HL-60 (cell line): ENCODE data around the gene OSBPL2.

Experiments
- DNase-seq, 2 experiments: peaks; one replicate each; pipeline ENCODE4 v3.0.0-alpha.2; 2010 to 2020; ENCODE audit warnings: low read depth in 1 of 2, low spot score in 1 of 2
- H3K27ac ChIP-seq: fragments of 250-450 bp; sonication (Bioruptor Pico); replicated peaks from 2 replicates; pipeline ENCODE4 v1.5.1; 2020; ENCODE audit warnings: mild to moderate bottlenecking, moderate library complexity
- H3K27me3 ChIP-seq: fragments of 250-450 bp; sonication (Bioruptor Pico); 2 replicates; pipeline ENCODE4 v1.5.1; 2021; ENCODE audit warnings: mild to moderate bottlenecking, moderate library complexity; ENCODE audit not compliant: insufficient read depth, poor library complexity, severe bottlenecking
- H3K4me3 ChIP-seq: replicated peaks from 2 replicates; pipeline ENCODE4 v1.5.1; 2011; ENCODE audit warnings: mild to moderate bottlenecking, control low read depth, low read length; ENCODE audit not compliant: insufficient read depth
- CTCF ChIP-seq: IDR thresholded peaks from one replicate; pipeline ENCODE4 v1.5.1; 2011; ENCODE audit warnings: low read length, control low read depth, inconsistent platforms; ENCODE audit not compliant: insufficient read depth
- GABPA ChIP-seq: IDR thresholded peaks from 2 replicates; pipeline ENCODE4 v1.6.1; 2012; ENCODE audit warnings: low read depth
- POLR2AphosphoS5 ChIP-seq: IDR thresholded peaks from 2 replicates; pipeline ENCODE4 v1.6.1; 2012; ENCODE audit warnings: low read depth
- REST ChIP-seq: IDR thresholded peaks from 2 replicates; pipeline ENCODE4 v1.6.1; 2012; ENCODE audit warnings: low read depth; ENCODE audit not compliant: insufficient replicate concordance
- SPI1 ChIP-seq: IDR thresholded peaks from 2 replicates; pipeline ENCODE4 v1.6.1; 2012; ENCODE audit warnings: low read depth, mild to moderate bottlenecking, borderline replicate concordance

OSBPL2 gene

GRCh38 chr20:62310757-62311121, 72.4 kb downstream of the OSBPL2 start:
- Histone ChIP-seq H3K27me3 (no peaks in the 10 kb centered on the region), H3K27ac (no peak overlapping the region), H3K4me3 (no peak overlapping the region)
- no peak for DNase-seq
- TF ChIP-seq GABPA (no peak), REST (no peak), CTCF (no peak), POLR2AphosphoS5 (no peak), SPI1 (no peak)

- no peak overlapping the region for H3K4me3 ChIP-seq
- H3K27me3 ChIP-seq = no peaks in the 10 kb centered on the region
- no peak overlapping the region for H3K27ac ChIP-seq
- TF ChIP-seq REST (no peak), CTCF (no peak), POLR2AphosphoS5 (no peak), GABPA (no peak), SPI1 (no peak)
- no peak for DNase-seq
Measured at GRCh38 chr20:62311150-62311549, 72.8 kb downstream of the OSBPL2 start.

GRCh38 chr20:62311832-62312661, 73.7 kb downstream of the OSBPL2 start:
- Histone ChIP-seq H3K27me3 (no peaks in the 10 kb centered on the region), H3K4me3 (no peak overlapping the region), H3K27ac (no peak overlapping the region)
- TF ChIP-seq REST (no peak), CTCF (no peak), SPI1 (no peak), GABPA (no peak), POLR2AphosphoS5 (no peak)
- DNase-seq = no peak
